GM12864 (cell line): ENCODE data around the gene PKD1.

ENCODE experiments used
- DNase-seq: peaks from one replicate; pipeline ENCODE4 v3.0.0-alpha.2; 2011; ENCODE audit warnings: low read depth
- H3K4me3 ChIP-seq: 2 replicates; pipeline ENCODE4 v1.5.1; 2011; ENCODE audit warnings: mild to moderate bottlenecking, low read depth, low read length, control low read depth
- TF ChIP-seq, protein P1 (sequence below): IDR thresholded peaks from 2 replicates; pipeline ENCODE4 v1.5.1; 2011; ENCODE audit warnings: low read depth, mild to moderate bottlenecking, moderate library complexity, low read length, control low read depth, inconsistent platforms; ENCODE audit errors: missing control alignments

Gene PKD1

DNA sequence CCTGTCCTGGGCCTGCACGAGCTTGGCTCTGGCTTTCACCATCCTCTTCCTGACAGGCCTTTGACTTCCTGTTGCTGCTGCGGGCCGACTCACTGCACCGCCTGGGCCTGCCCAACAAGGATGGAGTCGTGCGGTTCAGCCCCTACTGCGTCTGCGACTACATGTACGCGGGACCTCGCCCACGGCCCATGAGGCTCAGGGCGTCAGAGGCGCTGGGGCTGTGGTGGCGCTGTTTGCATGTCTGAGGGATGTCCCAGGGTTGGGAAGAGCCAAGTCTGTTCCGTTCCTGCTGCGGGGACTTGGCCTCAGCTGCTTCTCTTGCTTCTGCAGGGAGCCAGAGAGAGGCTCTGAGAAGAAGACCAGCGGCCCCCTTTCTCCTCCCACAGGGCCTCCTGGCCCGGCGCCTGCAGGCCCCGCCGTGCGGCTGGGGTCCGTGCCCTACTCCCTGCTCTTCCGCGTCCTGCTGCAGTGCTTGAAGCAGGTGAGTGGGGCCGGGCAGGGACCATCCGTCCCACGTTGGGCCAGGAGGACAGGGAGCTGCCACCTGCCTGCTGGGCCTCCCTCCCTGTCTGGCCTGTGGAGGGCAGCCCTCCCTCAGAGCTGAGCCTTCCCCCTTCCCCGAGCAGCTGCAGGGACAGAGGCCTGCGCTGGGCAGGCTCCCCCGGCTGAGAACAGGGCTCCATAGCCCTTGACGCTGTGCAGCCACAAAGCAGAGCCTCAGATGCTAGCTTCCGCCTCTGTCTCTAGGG lies 64.1 kb downstream of the PKD1 start:
- TF ChIP-seq, protein P1, sequence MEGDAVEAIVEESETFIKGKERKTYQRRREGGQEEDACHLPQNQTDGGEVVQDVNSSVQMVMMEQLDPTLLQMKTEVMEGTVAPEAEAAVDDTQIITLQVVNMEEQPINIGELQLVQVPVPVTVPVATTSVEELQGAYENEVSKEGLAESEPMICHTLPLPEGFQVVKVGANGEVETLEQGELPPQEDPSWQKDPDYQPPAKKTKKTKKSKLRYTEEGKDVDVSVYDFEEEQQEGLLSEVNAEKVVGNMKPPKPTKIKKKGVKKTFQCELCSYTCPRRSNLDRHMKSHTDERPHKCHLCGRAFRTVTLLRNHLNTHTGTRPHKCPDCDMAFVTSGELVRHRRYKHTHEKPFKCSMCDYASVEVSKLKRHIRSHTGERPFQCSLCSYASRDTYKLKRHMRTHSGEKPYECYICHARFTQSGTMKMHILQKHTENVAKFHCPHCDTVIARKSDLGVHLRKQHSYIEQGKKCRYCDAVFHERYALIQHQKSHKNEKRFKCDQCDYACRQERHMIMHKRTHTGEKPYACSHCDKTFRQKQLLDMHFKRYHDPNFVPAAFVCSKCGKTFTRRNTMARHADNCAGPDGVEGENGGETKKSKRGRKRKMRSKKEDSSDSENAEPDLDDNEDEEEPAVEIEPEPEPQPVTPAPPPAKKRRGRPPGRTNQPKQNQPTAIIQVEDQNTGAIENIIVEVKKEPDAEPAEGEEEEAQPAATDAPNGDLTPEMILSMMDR: no peak
- no peak for DNase-seq

DNA sequence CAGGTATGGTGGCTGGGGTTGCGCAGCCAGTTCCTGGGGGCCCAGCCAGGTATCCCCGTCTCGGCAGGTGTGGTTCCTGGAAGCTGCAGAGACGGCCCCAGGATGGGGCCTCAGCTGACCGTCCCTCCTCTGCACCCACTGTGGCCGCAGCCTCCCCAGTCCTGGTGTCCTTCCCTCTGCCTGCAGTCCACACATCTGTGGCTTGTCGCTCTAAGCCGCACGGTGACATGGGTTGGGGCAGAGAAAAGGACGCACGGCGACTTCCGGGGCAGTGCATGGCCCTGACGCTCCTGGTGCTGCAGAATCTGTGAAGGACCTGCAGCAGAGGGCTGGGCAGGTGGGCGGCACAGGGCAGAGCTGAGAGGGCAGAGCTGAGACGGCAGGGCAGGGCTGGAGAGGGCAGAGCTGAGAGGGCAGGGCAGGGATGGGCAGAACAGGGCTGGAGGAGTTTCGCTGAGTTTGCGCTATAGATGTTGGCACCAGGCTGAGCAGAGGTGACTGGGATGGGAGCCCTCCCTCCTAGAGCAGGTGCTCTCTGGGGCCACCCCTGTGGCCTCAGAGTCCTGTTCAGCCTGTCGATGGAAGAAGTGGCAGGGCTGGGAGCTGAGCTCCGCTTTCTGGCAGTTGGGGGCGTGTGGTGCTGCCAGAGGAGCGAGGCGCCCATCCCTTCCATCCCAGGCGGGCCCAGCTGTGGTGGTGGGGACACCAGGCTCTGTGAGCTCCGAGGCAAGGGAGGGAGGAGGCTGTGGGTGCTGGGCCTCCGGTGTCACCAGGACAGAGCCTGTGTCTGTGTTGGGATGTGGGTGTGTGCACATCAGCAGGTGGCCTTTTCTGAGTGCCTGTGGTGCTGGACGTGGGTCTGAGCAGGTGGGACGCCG lies 64.9 kb downstream of the PKD1 start:
- TF ChIP-seq, protein P1: no peak
- H3K4me3 ChIP-seq: no peak overlapping the region
- DNase-seq: no peak

More for the DNA sequence above, 64.1 kb downstream of the PKD1 start:
- no peak overlapping the region for H3K4me3 ChIP-seq

DNA sequence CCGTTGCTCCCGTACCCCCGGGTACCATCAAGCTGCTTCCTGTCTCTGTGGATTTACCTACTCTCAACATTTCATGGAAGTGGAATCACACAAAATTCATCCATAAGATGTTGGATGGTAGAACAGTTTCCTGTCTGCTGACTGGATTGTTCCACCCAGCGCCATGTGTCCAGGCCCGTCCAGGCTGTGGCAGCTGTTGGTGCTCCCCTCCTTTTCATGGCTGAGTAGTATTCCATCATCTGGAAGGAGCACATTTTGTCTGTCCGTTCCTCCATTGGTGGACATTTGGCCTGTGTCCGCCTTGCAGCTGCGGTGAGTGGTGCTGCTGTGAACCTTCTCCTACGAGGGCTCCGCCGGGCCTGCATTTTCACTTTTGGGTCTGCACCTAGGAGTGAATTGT lies 69.6 kb downstream of the PKD1 start:
- H3K4me3 ChIP-seq: no peak overlapping the region
- no peak for DNase-seq
- TF ChIP-seq, protein P1: no peak

DNA sequence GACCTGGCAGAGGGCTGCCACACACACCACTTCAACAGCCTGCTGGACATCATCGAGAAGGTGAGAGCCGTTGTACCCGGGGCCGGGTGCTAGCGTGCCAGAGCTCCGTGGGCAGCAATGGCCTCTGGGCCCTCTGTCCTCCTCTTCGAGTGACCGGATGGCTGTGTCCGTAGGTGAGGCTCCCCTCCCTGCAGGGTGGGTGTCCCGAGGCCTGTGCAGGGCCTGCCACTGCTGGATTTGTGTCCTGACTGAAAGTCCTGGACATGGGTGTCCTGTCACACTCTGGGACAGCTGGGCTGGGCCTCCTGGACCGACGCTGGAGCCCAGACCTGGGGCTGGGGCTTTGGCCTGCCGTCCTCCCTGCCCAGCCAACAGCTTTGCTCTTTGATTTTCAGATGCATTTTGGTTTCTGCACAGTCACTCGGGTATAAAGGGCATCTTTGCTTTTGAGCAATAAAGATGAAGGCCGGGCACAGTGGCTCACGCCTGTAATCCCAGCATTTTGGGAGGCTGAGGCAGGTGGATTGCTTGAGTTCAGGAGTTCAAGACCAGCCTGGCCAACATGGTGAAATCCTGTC lies 71.2 kb downstream of the PKD1 start:
- TF ChIP-seq, protein P1: no peak
- no peak for DNase-seq
- no peak overlapping the region for H3K4me3 ChIP-seq

DNA sequence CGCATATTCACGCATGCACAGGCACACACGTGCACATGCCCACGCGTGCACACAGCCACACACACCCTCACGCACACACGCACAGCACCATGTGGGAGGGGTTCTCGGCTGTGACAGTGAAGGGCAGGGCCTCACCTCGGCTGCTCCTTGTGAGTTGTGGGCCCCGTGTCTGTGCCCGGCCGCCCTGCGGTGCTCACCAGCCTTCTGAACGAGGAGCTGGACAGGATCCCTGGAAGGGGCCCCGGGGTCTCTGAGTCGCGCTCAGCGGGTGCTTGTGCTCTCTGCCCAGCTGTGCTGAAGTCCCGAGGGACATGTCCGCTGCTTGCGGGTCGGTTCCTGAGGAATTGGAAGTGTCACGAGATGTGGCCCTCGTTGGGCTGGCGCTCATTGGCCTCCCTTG lies 71.8 kb downstream of the PKD1 start:
- no peak for DNase-seq
- TF ChIP-seq, protein P1: no peak
- no peak overlapping the region for H3K4me3 ChIP-seq

DNA sequence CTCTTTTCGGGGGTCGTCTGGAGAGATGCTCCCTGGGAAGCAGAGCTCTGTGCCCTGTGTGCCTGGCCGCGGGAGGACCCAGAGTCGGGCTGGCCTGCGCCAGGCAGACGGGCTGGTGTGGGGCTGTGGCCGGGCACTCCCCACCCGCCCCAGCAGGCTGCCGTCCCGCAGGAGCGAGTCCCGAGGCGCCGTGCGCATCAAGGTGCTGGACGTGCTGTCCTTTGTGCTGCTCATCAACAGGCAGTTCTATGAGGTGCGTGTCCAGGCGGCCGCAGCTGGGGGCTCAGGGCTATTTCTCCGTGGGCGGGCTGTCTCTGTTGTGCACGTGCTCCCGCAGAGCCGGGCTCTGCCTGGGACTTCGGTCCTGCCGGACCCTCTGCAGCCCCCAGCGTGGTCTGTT lies 72.9 kb downstream of the PKD1 start:
- no peak for DNase-seq
- H3K4me3 ChIP-seq: no peak overlapping the region
- TF ChIP-seq, protein P1: no peak
